Activated CD4-positive, alpha-beta T cell treated with anti-CD3 and anti-CD28 coated beads, Interleukin-2, amount 50 U/mL, for 24 hours (primary cell): Measurements from ENCODE around the gene SYCP2.
"Not testable (repeated sequence)": the region's sequence is repeated elsewhere in the genome, so short reads cannot be mapped to it uniquely, and the experiment has no call there.

Experiments
- DNase-seq, 2 donors: peaks; one replicate each; pipeline ENCODE4 v3.0.0-alpha.2; 2020; ENCODE audit warnings: low read depth in 1 of 2, low spot score in 1 of 2

Gene SYCP2, protein sequence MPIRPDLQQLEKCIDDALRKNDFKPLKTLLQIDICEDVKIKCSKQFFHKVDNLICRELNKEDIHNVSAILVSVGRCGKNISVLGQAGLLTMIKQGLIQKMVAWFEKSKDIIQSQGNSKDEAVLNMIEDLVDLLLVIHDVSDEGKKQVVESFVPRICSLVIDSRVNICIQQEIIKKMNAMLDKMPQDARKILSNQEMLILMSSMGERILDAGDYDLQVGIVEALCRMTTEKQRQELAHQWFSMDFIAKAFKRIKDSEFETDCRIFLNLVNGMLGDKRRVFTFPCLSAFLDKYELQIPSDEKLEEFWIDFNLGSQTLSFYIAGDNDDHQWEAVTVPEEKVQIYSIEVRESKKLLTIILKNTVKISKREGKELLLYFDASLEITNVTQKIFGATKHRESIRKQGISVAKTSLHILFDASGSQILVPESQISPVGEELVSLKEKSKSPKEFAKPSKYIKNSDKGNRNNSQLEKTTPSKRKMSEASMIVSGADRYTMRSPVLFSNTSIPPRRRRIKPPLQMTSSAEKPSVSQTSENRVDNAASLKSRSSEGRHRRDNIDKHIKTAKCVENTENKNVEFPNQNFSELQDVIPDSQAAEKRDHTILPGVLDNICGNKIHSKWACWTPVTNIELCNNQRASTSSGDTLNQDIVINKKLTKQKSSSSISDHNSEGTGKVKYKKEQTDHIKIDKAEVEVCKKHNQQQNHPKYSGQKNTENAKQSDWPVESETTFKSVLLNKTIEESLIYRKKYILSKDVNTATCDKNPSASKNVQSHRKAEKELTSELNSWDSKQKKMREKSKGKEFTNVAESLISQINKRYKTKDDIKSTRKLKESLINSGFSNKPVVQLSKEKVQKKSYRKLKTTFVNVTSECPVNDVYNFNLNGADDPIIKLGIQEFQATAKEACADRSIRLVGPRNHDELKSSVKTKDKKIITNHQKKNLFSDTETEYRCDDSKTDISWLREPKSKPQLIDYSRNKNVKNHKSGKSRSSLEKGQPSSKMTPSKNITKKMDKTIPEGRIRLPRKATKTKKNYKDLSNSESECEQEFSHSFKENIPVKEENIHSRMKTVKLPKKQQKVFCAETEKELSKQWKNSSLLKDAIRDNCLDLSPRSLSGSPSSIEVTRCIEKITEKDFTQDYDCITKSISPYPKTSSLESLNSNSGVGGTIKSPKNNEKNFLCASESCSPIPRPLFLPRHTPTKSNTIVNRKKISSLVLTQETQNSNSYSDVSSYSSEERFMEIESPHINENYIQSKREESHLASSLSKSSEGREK (N-terminal part only)

DNA sequence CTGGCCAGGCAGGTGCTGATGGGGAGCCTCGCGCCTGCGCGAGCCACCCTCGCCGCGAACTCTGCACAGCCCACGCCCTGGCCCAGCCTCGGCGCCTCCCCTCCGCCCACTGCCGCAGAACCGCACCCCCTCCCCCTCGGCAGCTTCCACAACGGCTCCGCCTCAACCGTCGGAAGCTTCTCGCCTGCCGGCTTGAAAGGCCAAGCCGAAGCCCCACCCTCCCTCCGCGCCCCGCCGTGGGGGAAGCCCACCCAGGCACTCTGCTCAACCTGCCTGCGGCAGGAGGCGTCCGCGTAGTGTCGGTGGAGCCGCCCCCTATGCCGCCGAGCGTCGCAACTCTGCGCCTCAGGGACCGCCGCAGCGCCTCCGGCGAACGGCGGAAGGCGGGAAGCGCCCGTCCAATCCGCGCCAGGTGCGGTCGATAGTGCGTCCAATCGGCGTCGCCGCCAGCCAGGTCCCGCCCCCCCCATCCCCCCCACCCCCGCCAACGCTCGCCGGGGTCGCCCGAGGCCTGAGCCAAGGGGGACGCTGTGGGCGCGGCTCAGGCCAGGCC, at the start of gene SYCP2:
SYCP2 (minus strand) TSS at position 342 of the 553 bp plus-strand sequence. CDS start 11,224 bp downstream, outside the sequence.
- peak; percentile 27 to 28 for DNase-seq

DNA sequence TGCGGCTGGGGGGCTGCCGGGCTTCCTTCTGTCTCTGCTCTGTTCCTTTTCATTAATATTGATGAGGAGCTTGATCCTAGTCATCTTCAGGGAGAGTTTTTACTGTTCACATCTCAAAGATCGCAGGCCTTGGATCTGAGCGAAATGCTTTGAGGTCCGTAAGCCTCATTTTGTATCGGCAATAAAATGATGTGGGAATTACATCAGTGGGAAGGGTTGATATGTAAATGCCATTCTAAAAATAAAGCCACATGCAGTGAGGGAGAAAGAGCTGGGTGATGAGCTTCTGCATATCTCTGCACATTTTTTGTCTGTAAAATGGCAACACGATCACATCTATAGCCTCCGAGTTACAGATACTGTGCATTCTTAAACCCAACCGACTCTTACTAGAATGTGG, 49.6 kb upstream of the SYCP2 start:
- DNase-seq, result no peak

DNA sequence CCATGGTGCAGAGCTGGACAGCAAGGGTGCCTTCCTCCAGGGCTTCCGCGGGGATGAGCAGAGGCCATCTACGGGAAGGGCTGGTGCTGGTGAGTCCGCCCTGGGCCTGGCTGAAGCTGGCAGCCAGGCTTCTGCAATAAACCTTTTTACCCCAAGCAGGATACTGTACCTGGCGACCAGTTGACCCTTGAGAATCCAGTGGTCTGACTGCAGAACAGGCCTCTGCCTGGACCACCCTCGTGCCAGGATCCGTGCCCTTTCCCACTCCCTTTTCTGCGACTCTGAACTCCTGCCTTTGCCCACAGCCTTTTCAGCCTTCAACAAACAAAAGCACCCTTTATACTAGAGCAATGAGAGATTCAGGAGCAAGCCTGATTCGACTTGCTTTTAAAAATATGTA, 43.6 kb upstream of the SYCP2 start:
- no peak for DNase-seq

DNA sequence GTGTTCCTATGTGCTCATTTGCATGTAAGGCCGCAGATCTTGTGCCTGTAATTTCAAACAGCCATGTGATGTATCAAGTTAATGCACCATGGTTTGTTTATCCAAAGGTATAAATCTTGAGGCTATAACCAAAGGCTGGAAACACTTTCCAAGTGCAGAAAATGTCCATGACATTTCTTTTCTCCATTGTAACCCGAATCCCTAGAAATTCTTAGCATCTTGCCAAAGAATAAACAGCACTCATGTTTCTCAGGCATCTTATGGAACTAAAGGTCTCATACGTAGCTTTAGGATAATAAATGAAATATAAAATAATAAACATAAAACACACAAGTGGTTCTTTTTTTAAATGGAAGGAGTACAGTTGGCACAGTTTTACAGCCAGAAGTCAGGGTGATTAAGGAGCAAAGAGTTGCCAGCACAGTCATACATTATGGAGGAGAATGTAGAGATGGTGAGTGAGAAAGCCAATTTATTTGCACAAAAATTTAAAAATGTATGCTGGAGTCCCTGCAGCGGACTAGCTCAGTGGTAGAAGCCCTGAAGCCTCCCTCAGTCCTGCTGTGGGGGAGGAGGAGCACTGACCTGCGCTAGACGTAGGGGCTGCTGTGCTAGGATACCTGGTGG, 42.8 kb upstream of the SYCP2 start:
- no peak for DNase-seq

DNA sequence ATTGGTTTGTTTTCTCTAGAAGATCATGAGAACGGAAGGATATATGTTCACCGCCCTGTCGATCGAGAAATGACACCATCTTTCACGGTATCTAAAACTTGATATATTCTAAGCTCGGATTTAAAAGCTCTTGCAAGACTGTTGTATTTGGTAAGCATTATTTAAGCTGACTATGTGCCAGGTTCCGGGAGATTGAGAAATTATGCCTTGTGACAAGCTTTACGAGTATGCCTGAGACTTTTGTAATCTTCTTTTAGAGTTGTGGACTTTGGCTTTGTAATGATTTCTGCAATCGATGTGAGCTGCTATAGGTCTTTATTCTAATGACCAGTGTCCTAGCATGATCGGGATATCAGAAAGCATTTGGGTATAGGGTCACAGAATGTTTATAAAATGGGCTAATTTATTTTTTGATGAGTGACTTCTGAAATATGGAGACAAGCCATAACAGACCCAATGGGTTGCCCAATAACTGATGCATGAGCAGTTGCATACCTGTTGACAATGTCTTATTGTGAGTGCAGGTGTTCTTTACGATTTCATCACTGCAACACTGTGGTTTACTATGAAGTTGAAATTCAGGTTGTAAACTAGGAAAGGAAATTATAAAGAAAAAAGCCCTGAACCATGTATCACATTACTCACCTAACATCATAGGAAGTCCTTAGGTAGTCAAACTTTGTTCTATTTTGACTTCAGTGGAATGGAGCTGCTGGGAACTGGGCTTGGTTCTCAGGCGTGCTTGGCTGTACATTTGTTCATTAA, 38.8 kb upstream of the SYCP2 start:
- DNase-seq, result no peak

DNA sequence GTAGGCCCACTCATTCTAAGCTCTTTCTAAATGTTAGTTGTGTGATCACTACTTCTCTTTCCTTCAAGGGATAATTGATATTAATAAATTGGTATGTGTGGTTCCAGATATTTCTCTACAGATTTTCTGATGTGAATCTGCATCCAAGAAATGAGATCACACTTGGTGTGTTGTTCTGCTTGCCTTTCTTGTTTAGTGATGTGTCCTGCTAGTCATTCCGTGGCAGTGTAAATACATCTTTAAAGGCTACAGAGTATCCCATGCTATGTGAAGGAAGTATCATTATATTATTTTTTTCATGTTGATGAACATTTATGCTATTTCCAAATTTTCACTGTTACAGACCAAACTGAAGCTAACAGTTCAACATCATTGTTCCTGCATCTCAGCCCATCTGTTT, 38.0 kb upstream of the SYCP2 start:
- DNase-seq, result no peak

DNA sequence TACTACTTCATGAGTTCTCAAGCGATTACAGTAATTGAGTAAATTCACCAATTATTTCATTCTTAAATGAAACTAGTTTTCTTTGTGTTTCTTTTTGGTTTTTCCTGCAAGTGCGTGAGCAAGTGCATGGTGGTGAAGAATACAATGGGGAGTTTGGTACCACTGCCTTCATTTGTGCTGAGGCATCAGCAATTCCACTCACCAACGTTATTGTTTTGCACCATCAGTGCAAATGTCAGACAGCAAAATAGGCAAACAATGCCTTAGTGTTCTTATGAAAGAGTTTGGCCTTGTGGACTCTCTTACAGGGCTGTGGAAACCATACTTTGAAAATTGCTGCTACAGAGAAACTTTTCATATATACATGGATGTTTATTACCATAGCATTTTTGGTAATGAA, 33.0 kb upstream of the SYCP2 start:
- DNase-seq, result no peak

DNA sequence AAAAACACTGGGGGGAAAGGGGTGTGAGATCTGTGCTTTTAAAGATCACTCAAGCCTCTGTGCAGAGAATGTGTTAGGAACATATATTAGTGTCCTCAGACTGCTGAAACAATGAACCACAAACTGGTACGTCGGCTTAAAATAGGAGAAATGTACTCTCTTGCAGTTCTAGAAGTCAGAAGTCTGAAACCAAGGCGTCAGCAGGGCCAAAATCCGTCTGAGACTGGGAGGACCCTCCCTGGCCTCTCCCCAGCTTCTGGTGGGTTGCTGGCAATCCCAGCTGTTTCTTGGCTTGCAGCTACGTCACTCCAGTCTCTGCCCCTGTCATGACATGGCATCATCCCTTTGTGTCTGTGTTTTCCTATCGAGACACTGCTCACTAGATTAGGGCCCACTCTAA, 28.7 kb upstream of the SYCP2 start:
- DNase-seq, result no peak

DNA sequence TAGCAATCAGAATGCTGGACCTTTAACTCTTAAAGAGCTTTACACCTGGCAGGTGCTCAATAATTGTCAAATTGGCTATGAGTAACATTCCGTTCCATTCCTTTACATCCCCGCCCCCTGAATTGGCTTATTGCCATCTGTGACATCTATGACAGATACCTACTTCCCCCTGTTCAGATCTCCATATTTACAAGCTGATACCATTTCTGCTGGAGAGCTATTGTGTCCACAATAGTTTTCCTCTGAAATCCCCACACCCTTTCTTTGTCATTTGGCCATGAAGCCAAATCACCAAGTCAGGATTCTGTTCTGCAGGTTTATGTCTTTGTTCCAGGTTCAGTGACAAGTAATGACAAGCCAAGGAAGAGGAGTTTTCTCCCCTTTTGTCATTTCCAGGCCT, 28.0 kb upstream of the SYCP2 start:
- DNase-seq, result no peak

DNA sequence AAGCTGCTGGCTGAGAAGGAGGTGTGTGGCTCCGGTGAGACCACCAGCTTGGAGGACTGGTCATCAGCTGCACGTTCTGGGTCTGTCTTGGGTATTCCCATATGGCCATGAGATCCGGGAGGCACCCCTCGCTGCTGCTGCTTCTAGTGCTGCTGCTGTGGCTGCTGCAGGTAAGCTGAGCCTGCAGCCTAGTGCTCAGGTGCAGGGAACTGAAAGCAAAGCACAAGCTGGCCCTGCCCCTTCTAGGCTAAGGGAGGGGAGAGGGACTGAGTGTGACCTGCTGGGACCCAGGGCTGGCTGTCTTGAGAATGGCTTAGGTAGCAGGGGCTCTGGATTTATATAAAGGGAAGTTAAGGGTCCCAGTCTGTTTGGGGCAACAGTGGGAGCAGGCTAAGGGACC, 25.2 kb upstream of the SYCP2 start:
- no peak for DNase-seq

DNA sequence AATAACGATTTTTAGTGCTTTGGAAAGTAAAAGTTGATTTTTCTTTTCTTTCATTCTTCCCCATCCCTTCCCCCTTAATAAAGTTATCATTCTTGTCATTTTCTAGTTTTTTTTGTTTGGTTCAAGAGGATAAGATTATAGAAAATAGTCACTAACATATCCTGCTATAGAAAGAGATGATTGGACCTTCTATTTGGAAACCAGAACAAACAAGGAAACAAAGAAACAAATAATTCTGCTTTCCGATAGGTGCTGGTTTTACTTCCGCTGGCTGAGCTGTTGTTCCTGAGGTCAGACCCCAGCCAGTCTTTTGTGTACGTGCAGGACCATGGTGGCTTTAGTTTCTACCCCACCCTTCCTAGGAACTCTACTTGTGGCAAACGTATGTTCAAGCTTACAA, 24.7 kb upstream of the SYCP2 start, which contains the start of gene CDH26:
CDH26 (plus strand) TSS at position 301 of the 400 bp plus-strand sequence. CDS start 304 bp downstream, outside the sequence.
- DNase-seq, result no peak

DNA sequence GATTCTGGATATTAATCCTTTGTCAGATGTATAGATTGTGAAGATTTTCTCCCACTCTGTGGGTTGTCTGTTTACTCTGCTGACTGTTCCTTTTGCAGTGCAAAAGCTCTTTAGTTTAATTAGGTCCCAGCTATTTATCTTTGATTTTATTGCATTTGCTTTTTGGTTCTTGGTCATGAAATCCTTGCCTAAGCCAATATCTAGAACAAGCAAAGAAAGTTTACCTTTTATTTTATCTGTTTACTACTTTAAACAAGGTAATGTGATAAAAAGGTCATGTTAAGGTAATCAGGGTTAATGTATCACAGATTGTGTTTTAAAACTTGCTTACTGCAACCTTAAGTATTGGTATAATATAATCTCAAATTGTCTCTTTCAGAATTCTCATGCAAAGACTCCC, 24.1 kb upstream of the SYCP2 start:
- DNase-seq, result not testable (repeated sequence)

DNA sequence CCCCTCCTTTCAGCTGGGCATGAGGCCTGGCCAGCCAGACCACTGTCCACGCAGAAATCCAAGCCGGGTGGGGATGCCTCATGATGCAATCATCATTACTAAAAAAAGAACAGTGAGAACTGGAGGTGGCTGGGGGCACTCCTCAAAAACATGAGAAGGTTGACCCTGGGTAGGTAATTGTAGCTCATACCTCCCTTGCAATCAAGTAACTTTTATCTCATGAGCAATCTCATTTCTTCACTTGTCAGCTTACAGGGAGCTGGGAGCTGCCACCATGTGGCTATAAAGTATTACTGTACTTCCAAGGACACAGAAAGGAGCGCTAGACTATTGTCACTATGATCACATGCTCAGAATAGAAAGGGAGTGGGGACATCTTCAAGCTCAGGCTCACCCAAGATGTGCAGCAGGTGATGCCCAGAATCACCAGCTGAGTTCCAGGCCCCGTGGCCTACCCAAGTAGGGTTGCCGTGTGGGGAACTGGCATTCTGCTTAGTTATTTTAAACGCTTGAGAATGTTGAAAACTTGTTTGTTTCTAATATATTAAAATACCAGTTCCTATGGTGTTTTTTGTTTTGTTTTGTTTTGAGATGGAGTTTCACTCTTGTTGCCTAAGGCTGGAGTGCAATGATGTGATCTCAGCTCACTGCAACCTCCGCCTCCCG, 21.8 kb upstream of the SYCP2 start:
- DNase-seq, result no peak

DNA sequence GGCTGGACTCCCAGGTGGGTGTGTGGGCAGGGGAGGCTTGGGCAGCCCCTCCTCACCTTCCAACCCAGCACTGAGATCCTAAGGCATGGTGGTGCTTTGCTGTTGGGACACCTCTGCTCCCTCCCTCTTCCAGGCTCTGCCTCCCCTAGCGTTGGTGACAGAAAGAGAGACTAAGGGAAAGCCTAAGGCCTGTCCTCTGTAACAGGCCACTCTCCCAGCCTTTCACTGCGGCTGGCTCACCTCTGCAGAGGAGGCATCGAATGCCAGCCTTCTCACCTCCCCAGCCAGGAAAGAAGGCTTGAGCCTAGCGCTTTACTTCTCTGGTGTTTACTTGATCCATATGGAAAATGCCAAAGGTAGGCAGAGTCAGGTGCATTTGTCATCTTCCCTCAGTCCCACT, 21.3 kb upstream of the SYCP2 start:
- no peak for DNase-seq

DNA sequence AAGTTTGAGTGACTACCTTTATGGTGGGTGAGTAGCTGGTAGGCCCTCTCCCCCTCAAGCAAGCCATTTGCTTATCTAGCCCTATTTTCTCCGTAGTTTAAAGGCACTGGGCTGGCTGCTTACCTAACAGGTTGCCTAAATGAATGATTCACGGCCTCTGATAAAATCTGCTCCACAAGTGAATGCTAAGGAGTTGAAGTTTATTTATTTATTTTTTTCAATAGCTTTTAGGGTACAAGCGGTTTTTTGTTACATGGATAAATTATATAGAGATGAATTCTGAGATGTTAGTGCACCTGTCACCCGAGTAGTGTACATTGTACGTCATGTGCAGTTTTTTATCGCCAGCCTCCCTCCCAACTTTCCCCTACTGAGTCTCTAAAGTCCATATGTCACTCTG, 16.5 kb upstream of the SYCP2 start:
- DNase-seq, result no peak

DNA sequence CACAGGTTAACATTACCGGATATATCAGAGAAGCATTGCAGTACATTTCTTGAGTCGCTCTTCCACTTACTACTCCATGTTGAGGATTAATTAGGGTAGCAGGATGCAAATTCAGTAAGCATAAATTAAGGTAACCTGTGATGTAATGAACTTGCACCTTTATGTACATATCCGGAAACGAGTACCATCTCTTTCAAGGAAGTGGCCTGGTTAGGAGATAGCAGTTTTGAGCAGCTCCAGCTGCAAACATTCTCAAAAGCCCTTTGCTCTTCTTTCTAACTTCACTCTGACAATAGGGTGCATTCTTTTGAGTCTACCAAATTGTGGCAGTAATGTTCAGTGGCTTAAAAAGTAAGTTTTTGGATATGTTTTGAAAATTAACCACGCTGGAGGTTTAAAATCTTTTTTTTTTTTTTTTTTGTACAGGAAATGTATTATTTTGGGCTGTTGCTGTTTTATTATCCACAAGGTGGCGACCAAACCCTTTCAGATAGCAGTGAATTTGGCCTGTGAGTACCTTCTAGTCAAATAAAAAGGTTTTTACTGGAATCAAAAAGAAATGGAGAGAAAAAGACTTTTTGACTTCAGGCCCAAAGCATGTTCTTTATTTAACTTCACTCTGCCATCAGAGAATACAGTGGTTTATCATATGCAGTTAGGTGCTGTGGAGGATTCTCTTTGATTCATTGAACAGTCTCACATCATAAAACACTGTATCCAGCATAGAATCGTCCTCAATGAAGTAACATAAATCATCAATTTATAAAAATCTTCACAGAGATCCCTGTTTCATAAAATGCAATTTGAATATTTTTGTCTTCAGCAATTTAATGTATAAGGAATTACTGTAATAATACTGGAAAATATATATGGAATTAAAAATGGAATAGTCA, 15.6 kb upstream of the SYCP2 start:
- DNase-seq, result no peak

DNA sequence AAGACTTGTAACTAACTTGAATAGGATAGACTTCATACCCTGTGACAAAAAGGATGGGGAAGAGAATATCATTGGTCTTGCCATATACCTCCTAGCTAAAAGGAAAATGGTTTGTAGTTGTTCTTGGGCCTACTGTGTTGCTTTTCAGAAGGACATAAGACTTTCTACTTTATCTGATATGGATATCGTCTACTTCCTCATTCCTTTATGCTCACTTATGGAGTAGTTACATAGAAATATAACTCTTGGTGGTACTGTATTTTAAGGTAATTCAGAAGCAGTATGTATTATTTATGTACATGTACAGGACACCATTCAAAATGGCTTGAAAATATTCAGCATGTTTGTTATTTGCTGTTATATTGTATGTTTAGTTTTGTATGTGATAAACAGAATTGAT, 14.8 kb upstream of the SYCP2 start:
- DNase-seq, result no peak

DNA sequence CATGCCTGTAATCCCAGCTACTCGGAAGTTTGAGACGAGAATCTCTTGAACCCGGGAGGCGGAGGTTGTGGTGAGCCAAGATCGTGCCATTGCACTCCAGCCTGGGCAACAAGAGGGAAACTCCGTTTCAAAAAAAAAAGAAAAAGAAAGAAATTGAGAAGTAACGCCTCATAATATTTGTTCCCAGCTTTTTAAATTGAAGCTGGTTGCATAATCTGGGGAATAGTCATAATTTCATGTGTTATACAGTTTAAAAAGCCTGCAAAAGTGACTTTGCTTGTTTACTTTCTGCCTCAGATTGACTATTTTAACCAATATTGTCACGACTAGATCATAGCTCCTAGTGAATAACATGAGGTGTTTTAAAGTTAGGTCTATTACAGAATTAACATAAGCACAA, 13.9 kb upstream of the SYCP2 start:
- DNase-seq, result no peak
